H1 (cell line): ENCODE data around the gene YWHAB. TPM values are rescaled to one million over a fixed set of nuclear protein-coding genes. Genes with fewer than 3 reads are reported as not detected.

Source experiments
- SIRT6 ChIP-seq: IDR thresholded peaks from one replicate; pipeline ENCODE4 v1.7.1; 2012; ENCODE audit warnings: low read length, inconsistent platforms
- SP2 ChIP-seq: IDR thresholded peaks from 2 replicates; pipeline ENCODE4 v1.6.1; 2012; ENCODE audit warnings: mild to moderate bottlenecking, low read length, inconsistent platforms
- polyA plus RNA-seq, 7 experiments: library from polyadenylated mRNA; depleted of rRNA in 3 of 7; stranded (reverse) in 5 of 7; unstranded in 2 of 7; fragments of >200 nt in 5 of 7; fragments of 200-250 nt in 2 of 7; gene quantifications; 1 replicate in 5 of 7; 2 replicates in 1 of 7; 4 replicates in 1 of 7; pipeline versions ENCODE4 v1.2.1 to v1.2.3, GENCODE V29; 2011 to 2013; ENCODE audit warnings: missing spikeins in 2 of 7, mixed read lengths in 2 of 7
- total RNA-seq: library from RNA; stranded (reverse); fragmentation: NEBNext Ultra II Directional; extraction: Animal tissue kit (Norgen Biotek cat#: 25700); gene quantifications from 2 replicates; pipeline ENCODE4 v1.2.1, GENCODE V29; 2021
- TF ChIP-seq, protein P1 (sequence below): IDR thresholded peaks from 2 replicates; pipeline ENCODE4 v1.6.1; 2012; ENCODE audit warnings: low read length, inconsistent platforms
- TF ChIP-seq, protein P2 (sequence below), 3 experiments: IDR thresholded peaks; 1 replicate in 2 of 3; 2 replicates in 1 of 3; pipeline versions ENCODE4 v1.5.1 to v1.6.1; 2011; ENCODE audit warnings: low read length in 3 of 3, mild to moderate bottlenecking in 3 of 3, inconsistent platforms in 2 of 3, low read depth in 1 of 3, moderate library complexity in 1 of 3; ENCODE audit not compliant: insufficient read depth in 1 of 3; ENCODE audit errors: control extremely low read depth in 1 of 3
- TF ChIP-seq, protein P3 (sequence below): IDR thresholded peaks from 2 replicates; pipeline ENCODE4 v1.6.1; 2012; ENCODE audit warnings: inconsistent platforms
- TF ChIP-seq, protein P4 (sequence below): IDR thresholded peaks from 2 replicates; pipeline ENCODE4 v1.6.1; 2011; ENCODE audit warnings: low read depth, mild to moderate bottlenecking, low read length; ENCODE audit not compliant: insufficient read depth

YWHAB gene
- total and polyA plus RNA-seq, 2 of the 8 experiments (the other 6 are each of a cell fraction or from before 2014, with no cell fraction given): 72.9 to 256 TPM

DNA sequence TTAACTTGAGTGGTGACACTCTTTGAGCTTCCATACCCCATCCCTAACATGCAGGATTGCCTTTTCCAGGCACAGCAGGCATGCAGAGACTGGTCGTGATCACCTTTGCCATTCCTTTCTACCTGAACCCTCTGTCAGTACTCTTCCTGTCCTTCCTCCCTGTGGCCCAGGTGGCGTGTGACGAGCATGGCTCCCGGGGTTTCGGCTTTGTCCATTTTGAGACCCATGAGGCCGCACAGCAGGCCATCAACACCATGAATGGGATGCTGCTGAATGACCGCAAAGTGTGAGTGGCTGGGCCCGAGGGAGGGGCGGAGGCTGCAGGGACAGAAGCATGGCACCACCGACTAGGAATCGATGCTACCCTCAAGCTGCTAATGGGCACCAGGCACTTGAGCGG lies 31.1 kb downstream of the YWHAB start (continued):
- TF ChIP-seq, protein P1, sequence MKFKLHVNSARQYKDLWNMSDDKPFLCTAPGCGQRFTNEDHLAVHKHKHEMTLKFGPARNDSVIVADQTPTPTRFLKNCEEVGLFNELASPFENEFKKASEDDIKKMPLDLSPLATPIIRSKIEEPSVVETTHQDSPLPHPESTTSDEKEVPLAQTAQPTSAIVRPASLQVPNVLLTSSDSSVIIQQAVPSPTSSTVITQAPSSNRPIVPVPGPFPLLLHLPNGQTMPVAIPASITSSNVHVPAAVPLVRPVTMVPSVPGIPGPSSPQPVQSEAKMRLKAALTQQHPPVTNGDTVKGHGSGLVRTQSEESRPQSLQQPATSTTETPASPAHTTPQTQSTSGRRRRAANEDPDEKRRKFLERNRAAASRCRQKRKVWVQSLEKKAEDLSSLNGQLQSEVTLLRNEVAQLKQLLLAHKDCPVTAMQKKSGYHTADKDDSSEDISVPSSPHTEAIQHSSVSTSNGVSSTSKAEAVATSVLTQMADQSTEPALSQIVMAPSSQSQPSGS: no peak
- TF ChIP-seq, protein P2, sequence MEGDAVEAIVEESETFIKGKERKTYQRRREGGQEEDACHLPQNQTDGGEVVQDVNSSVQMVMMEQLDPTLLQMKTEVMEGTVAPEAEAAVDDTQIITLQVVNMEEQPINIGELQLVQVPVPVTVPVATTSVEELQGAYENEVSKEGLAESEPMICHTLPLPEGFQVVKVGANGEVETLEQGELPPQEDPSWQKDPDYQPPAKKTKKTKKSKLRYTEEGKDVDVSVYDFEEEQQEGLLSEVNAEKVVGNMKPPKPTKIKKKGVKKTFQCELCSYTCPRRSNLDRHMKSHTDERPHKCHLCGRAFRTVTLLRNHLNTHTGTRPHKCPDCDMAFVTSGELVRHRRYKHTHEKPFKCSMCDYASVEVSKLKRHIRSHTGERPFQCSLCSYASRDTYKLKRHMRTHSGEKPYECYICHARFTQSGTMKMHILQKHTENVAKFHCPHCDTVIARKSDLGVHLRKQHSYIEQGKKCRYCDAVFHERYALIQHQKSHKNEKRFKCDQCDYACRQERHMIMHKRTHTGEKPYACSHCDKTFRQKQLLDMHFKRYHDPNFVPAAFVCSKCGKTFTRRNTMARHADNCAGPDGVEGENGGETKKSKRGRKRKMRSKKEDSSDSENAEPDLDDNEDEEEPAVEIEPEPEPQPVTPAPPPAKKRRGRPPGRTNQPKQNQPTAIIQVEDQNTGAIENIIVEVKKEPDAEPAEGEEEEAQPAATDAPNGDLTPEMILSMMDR (IDR thresholded peaks at IDR 0.05; ENCODE audit: control extremely low read depth in 1 of 3, insufficient read depth in 1 of 3, low read depth in 1 of 3, low read length in 3 of 3): no peak
- TF ChIP-seq SIRT6: no peak
- TF ChIP-seq, protein P3, sequence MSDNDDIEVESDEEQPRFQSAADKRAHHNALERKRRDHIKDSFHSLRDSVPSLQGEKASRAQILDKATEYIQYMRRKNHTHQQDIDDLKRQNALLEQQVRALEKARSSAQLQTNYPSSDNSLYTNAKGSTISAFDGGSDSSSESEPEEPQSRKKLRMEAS: no peak
- TF ChIP-seq, protein P4, sequence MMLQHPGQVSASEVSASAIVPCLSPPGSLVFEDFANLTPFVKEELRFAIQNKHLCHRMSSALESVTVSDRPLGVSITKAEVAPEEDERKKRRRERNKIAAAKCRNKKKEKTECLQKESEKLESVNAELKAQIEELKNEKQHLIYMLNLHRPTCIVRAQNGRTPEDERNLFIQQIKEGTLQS: no peak
- no peak for TF ChIP-seq SP2
